Activated CD8-positive, alpha-beta memory T cell treated with anti-CD3 and anti-CD28 coated beads, Interleukin-2, amount 50 U/mL, for 1 hour (primary cell): ENCODE data around the gene XPNPEP3.
"Not testable (repeated sequence)": the region's sequence is repeated elsewhere in the genome, so short reads cannot be mapped to it uniquely, and the experiment has no call there.

Experiments used
- DNase-seq: peaks from one replicate; pipeline ENCODE4 v3.0.0-alpha.2; 2020; ENCODE audit errors: extremely low read depth

Gene XPNPEP3

DNA sequence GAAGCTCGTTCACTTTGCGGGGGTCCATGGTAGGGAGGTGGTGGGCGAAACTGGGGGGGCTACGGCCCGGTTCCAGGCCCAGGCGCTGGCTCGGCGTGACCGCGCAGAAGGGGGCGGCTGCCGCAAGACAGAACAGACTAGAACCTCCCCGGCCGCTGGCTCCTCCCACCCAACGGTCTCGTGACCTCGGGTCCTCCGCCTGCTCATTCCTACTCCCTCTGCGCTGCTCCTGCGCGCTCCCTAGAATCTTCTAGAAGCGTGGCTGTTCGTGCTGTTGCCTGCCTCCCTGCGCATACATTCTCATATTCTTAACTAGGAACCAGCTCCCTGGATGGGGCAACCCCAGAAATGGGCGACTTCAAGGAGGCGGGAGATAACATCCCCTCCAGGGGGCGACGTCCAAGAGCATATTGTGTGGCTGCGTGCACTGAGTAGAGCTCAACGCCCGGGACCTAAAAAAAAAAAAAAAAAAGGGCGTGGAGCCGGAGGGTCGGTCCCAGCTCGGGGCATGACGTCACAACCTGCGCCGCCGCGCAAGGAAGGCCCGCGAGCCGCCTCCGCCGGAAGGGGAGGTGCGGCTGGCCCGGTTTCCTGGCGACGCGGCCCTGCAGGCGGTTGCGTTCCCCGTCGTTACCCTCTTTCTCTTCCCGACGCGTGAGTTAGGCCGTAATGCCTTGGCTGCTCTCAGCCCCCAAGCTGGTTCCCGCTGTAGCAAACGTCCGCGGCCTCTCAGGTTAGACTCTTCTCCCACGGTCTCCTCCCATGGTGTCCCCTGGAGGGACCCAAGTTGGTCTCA, at the start of gene XPNPEP3, which contains the start of gene ST13:
XPNPEP3 (plus strand) TSS at position 636 of the 796 bp plus-strand sequence; CDS start at position 670, 34 bp downstream.
ST13 (minus strand) TSS at position 127 of the 796 bp plus-strand sequence; CDS start at position 28, 99 bp downstream.
- peak; percentile 92 for DNase-seq

DNA sequence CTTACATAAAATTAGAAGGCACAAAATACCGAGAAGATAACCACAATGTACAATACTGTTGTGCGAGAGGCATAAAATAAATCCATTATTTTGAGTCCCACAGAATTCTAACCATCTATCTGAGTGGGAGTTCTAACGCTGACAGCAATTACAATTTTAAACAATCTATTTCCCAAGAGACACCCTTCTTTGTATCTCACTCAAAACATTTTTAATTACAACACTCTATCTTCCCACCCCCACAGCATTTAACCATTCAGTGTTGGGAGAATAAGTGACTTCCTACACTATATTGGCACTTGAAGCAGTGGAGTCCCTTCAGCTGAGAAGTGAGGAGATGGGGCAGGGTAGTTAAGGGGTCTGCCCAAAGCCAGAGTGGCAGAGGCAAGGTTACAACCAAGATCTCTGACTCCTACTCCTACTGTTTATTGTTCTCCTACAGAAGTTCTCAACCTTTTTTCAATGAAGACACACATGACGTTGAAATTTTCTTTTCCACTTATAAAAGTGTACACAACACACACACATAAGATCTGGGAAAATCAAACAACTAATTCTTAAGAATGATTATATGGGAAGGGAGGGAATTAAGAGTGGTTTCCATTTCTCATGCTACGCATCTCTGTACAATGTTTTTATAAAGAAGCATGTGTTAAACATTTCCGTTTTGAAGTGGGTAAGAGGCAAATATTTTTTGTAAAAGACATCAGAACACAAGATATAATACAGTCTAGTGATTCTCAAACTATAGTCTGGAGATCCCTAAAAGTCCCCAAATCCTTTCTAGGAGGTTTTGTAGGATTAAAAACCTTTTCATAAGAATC, 48.7 kb upstream of the XPNPEP3 start:
- no peak for DNase-seq

- no peak for DNase-seq
Measured at GRCh38 chr22:40813912-40814315, 43.0 kb upstream of the XPNPEP3 start.

DNA sequence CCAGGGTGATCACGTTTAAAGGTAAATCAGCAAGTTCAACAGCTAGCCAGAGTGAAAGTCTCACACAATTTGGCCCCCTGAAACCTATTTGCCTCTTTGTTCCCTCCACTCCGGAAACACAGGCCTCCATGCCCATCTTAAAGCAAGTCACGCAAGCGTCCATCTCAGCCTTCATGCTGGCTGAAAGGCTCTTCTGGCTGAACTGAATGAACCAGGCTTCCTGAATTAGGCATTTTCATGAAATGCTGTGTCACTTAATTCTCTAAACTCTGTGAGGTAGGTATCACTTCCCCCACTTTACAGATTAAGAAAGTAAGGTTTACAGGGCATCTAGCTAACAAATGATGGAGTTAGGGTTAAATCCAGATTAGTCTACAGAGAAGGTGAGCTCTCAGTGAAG, 39.2 kb upstream of the XPNPEP3 start:
- no peak for DNase-seq

GRCh38 chr22:40818192-40818746, 38.7 kb upstream of the XPNPEP3 start:
- no peak for DNase-seq

GRCh38 chr22:40818747-40819598, 38.0 kb upstream of the XPNPEP3 start, which contains the start of gene SLC25A17:
Gene SLC25A17 (minus strand): TSS chr22:40819346. CDS start chr22:40819248, 98 bp downstream.
- DNase-seq: peak; percentile 76

- DNase-seq: no peak
Measured at GRCh38 chr22:40819599-40820140, 37.3 kb upstream of the XPNPEP3 start.

DNA sequence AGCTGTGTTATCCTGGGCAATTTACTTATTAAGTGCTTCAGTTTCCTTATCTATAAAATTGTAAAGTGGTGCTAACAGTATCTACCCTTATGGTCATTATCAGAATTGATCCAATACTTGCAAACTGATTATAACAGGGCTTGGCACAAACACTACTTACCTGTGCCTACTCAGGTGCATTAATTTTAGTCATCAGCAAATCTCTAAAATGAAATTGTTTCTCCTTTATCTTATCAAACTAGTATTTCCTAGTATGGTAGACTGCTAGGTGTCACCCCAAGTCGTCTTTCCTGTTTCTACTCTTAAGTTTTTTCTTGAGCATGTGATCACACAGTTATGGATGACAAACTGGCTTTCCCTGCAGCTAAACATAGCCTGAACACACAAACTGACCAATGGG, 33.5 kb upstream of the XPNPEP3 start:
- DNase-seq: no peak

DNA sequence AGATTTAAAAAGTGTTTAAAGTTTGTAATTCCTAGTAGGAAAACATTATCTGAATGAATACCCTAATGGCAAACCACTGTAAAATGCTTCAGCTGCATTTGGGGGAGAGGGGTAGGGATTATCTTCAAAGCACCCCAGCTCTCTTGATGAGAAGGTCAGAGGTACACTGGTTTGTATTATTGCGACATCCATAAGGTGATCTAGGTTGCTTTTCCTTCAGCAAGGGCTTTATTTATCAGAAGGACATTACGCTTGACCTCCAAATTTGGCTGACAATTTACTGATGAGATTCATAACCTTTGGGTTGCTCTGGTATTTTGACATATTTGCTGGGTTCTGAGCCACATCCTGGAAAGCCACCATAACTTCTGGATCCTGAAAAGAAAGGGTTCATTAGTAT, 30.7 kb upstream of the XPNPEP3 start:
- not testable (repeated sequence) for DNase-seq

DNA sequence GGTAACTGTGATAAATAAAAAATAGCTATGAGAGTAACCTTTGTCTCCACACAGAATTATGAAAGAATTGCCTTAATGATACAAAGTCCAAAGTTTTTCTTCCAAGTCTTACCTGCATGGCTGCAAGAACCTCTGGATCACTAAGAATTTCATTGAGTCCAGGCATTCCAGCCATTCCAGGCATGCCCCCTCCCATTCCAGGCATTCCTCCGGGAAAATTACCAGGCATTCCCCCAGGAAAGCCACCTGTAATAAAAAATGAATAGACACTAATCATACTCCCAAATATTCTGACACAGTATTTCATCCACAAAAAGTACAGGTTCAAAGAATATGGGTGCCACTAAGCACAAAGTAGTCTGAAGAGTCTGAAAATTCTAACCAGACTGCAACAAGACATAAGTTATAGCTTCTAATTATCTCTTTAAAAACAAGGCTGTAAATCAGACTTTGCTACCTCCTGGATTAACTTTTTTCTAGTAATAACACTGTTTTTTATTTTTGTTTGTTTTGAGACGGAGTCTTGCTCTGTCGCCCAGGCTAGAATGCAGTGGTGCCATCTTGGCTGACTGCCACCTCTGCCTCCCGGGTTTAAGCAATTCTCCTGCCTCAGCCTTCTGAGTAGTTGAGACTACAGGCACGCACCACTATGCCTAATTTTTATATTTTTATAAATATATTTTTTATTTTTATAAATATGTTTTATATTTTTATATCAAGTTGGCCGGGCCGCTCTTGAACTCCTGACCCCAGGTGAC, 29.8 kb upstream of the XPNPEP3 start:
- no peak for DNase-seq

DNA sequence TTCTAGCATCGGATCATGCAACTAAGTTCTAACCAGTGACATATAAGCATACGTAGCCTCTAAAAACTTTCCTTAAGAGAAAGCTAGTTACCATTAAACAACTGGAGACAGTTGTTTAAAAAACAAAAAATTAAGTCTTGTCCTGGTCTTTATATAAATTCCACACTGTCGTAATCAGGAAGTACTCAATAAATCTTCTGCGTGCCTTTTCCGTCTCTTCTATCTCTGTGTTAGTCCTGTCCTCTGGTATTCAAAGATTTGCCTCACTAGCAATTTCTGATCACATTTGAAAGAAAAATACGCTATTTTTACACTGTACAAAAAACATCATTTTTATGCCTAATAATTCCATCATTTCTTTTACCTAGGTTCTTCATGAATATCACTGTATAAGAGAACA, 27.8 kb upstream of the XPNPEP3 start:
- DNase-seq: no peak

- no peak for DNase-seq
Measured at GRCh38 chr22:40834619-40835018, 22.3 kb upstream of the XPNPEP3 start.

DNA sequence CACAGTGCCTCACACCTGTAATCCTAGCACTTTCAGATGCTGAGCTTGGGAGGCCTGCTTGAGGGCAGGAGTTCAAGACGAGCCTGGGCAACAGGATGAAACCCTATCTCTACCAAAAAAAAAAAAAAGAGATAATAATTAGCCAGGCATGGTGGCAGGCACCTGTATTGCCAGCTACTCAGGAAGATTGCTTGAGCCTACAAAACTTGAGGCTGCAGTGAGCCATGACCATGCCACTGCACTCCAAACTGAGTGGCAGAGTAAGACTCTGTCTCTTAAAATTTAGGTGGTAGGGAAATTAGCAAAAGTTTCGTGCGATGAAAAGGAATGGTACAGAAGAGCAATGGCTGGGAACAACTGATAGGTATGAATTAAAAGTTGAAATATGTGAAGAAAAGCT, 18.5 kb upstream of the XPNPEP3 start:
- DNase-seq: no peak

- no peak for DNase-seq
Measured at GRCh38 chr22:40844951-40845350, 12.0 kb upstream of the XPNPEP3 start.

DNA sequence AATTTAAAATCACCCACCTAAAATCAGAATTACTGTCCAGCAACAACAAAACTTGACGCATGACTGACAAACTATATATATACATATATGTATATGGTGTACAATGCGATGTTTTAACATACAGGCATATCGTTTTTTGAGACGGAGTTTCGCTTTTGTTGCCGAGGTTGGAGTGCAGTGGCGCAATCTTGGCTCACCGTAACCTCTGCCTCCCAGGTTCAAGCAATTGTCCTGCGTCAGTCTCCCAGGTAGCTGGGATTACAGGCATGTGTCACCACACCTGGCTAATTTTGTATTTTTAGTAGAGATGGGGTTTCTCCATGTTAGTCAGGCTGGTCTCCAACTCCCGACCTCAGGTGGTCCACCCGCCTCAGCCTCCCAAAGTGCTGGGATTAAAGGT, 11.1 kb upstream of the XPNPEP3 start:
- DNase-seq: not testable (repeated sequence)

GRCh38 chr22:40853333-40853732, 3.6 kb upstream of the XPNPEP3 start:
- no peak for DNase-seq

DNA sequence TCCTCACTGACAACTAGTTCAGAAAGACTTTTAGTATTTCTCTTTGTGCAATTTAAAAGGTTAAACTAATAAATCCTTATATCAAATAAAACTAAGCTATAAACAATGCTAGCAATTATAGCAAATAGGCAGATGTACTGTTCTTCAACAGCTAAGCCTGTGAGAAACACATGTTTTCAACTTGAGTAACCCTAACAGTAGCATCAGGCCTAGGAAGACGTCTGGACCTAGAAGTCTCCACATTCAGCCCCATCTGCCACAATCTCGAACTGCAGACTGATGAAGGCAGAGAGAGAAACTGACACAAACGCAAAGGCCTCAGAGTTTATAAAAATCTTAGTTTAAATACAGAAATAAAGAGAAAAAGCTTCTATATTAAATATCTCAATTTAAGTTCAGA, 3.0 kb upstream of the XPNPEP3 start:
- no peak for DNase-seq

DNA sequence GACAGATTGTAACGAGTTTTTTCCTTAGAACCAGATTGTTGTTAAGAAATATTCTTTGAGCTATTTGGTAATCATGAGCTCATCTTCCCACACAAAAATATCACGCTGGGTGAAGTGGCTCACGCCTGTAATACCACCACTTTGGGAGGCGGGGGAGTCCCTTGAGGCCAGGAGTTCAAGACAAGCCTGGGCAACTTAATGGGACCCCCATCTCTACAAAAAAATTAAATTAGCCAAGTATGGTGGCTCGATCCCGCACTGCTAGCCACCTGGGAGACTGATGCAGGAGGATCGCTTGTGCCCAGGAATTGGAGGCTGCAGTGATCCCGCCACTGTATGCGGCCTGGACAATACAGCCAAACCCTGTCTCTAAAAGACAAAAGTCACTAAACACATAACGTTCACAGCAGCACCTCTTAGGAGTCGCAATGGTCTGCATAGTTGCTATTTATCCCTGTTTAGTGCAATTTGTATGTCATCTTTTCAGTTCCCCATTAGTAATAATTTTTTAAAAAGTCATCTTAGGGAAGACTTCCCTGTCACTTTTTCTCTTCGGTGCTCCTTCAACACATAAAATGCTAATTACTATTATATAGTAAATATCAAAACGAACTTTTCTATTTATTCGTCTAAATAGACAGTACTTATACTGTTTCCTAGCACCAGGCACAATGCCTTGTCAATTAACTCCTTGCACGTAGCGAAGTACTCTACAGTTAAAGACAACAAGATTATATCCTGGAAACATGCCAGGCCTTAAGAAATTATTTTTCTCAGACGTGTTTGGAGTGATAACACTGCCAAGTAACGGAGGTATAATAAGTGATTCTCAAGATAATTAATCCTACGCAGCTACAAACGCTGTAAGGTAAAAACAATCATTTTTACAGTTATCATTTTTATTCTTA, 1.6 kb upstream of the XPNPEP3 start:
- DNase-seq: no peak

- DNase-seq: no peak
Measured at GRCh38 chr22:40855979-40856512, 902 bp upstream of the XPNPEP3 start.
